ENCODE measurements around the gene ANO2.

DNA sequence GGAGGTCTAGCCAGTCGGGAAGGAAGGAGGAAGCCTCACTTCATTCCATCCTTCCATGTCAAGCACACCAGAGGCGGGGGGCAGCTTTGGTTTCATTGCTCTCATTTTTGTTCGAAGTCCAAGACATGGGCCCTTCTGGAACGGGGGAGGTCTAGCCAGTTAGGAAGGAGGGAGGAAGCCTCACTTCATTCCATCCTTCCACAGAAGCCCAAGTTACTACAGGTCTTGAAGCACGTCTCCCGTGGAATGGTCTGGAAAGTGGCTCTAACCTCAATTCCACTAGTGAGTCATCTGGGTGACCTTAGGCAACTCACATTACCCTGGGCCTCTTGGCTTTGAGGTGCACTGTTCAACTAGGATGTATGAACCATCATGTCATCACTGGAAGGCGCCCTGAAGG, 356.9 kb downstream of the ANO2 start:
- TF ChIP-seq, protein P1, sequence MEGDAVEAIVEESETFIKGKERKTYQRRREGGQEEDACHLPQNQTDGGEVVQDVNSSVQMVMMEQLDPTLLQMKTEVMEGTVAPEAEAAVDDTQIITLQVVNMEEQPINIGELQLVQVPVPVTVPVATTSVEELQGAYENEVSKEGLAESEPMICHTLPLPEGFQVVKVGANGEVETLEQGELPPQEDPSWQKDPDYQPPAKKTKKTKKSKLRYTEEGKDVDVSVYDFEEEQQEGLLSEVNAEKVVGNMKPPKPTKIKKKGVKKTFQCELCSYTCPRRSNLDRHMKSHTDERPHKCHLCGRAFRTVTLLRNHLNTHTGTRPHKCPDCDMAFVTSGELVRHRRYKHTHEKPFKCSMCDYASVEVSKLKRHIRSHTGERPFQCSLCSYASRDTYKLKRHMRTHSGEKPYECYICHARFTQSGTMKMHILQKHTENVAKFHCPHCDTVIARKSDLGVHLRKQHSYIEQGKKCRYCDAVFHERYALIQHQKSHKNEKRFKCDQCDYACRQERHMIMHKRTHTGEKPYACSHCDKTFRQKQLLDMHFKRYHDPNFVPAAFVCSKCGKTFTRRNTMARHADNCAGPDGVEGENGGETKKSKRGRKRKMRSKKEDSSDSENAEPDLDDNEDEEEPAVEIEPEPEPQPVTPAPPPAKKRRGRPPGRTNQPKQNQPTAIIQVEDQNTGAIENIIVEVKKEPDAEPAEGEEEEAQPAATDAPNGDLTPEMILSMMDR (IDR thresholded peaks at IDR 0.05; ENCODE audit: low read depth, low read length, poor library complexity, severe bottlenecking), result no peak
- TF ChIP-seq EZH2phosphoT487 (IDR thresholded peaks at IDR 0.05; ENCODE audit: borderline replicate concordance, low read length), result no peak

Data from DOHH2 (cell line).